Measurements from ENCODE around the gene ATG101. TPM values are rescaled to one million over a fixed set of nuclear protein-coding genes. Genes with fewer than 3 reads are reported as not detected.

Gene ATG101
- total and polyA plus RNA-seq, 2 of the 8 experiments (the other 6 are each of a cell fraction or from before 2014, with no cell fraction given), result 49.8 to 55.9 TPM

DNA sequence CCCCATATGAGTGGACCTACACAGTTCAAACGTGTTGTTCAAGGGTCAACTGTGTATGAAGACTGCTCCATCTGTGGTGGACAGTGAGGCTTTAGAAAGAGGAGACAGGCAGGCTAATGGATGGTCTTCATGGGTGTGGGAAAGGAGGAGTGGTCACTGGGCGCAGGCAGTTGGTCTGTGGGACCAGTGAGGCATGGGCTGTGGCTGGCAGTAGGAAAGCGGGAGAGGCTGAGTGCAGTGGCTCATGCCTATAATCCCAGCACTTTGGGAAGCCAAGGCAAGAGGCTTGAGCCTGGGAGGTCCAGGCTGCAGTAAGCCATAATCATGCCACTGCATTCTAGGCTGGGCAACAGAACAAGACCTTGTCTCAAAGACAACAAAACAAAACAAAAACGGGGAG is 20.5 kb upstream of the ATG101 start:
- no peak overlapping the region for H2BK120ac ChIP-seq (replicated peaks; ENCODE audit: low read depth, low read length)
- no peak overlapping the region for H4K8ac ChIP-seq (ENCODE audit: extremely low read depth, insufficient read depth, low read length)
- H3K4me3 ChIP-seq (ENCODE audit: extremely low read depth in 1 of 4, insufficient read depth in 2 of 4, low read depth in 3 of 4, low read length in 4 of 4), result no peak overlapping the region
- peaks cover 4 to 44% (median 36%) of the 10 kb centered on the region in 4 experiments for H3K27me3 ChIP-seq (replicated peaks in 1 of 4; ENCODE audit: control insufficient read depth in 3 of 4, extremely low read depth in 1 of 4, insufficient read depth in 3 of 4, low read length in 3 of 4)
- 77% methylated on average over 4 of the region's 4 CpGs; no CpG with 5 or more reads in 1 of the 2 experiments for WGBS, 2 experiments (ENCODE audit: extremely low coverage in 1 of 2, insufficient coverage in 1 of 2, insufficient read length in 1 of 2, insufficient replicate concordance in 2 of 2, low coverage in 1 of 2, low lambda C conversion rate in 2 of 2, missing lambda C conversion rate in 1 of 2)
- peak overlapping the region; percentile 18; the same call in 1 of the 2 replicates for H2BK12ac ChIP-seq (ENCODE audit: low read depth, low read length)
- TF ChIP-seq MAFK (IDR thresholded peaks at IDR 0.05; ENCODE audit: low read depth, low read length) (no peak), NRF1 (IDR thresholded peaks at IDR 0.05; ENCODE audit: low read depth, low read length) (no peak), JUN (IDR thresholded peaks at IDR 0.05; ENCODE audit: low read depth, low read length) (no peak), POU5F1 (IDR thresholded peaks at IDR 0.05; ENCODE audit: low read depth, low read length) (no peak), SP2 (IDR thresholded peaks at IDR 0.05; ENCODE audit: low read length) (no peak), BACH1 (IDR thresholded peaks at IDR 0.05; ENCODE audit: low read length) (no peak), EGR1 (IDR thresholded peaks at IDR 0.05; ENCODE audit: borderline replicate concordance, low read depth, low read length) (no peak), ASH2L (IDR thresholded peaks at IDR 0.05; ENCODE audit: low read length) (no peak), TAF7 (optimal IDR thresholded peaks at IDR 0.05; ENCODE audit: borderline replicate concordance, low read depth, low read length) (no peak), SP1 (IDR thresholded peaks at IDR 0.05; ENCODE audit: low read depth, low read length) (no peak), SP4 (IDR thresholded peaks at IDR 0.05; ENCODE audit: low read length) (no peak), KDM5A (IDR thresholded peaks at IDR 0.05; ENCODE audit: low read length) (no peak), ZNF274 (IDR thresholded peaks at IDR 0.05; ENCODE audit: borderline replicate concordance, extremely low read depth, low read length) (no peak)
- TF ChIP-seq, protein P1, sequence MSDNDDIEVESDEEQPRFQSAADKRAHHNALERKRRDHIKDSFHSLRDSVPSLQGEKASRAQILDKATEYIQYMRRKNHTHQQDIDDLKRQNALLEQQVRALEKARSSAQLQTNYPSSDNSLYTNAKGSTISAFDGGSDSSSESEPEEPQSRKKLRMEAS (IDR thresholded peaks at IDR 0.05), result no peak
- H3K4me1 ChIP-seq (replicated peaks in 1 of 4; ENCODE audit: control insufficient read depth in 3 of 4, insufficient read depth in 4 of 4, low read length in 3 of 4), result peaks cover 0 to 19% (median 9%) of the 10 kb centered on the region in 4 experiments; a peak in 6 of 7 replicates
- no peak overlapping the region for H3K14ac ChIP-seq (ENCODE audit: insufficient read length)
- H3K9ac ChIP-seq (replicated peaks in 1 of 4; ENCODE audit: extremely low read depth in 1 of 4, low read depth in 3 of 4, low read length in 3 of 4), result no peak overlapping the region
- FAIRE-seq (no peak), DNase-seq (ENCODE audit: low read depth in 1 of 2, low spot score in 2 of 2) (no peak)
- no peak overlapping the region for H3K56ac ChIP-seq (replicated peaks; ENCODE audit: insufficient read length, low read depth, low read length)
- H2BK5ac ChIP-seq (ENCODE audit: low read depth, low read length), result no peak overlapping the region
- H3K27ac ChIP-seq (ENCODE audit: low read depth, low read length), result no peak overlapping the region
- H3K79me2 ChIP-seq (ENCODE audit: control insufficient read depth in 1 of 2, insufficient read depth in 2 of 2, low read length in 2 of 2), result no peaks in the 10 kb centered on the region
- no peaks in the 10 kb centered on the region for H3K36me3 ChIP-seq (ENCODE audit: control insufficient read depth in 2 of 4, insufficient read depth in 4 of 4, low read length in 3 of 4)
- no peaks in the 10 kb centered on the region for H3K9me3 ChIP-seq (ENCODE audit: insufficient read depth in 2 of 2, low read depth in 1 of 2, low read length in 1 of 2)
- H4K91ac ChIP-seq (replicated peaks; ENCODE audit: insufficient read length, low read length), result no peak overlapping the region
- H3K23me2 ChIP-seq (ENCODE audit: low read depth, low read length), result peaks cover 14% of the 10 kb centered on the region
- no peaks in the 10 kb centered on the region; the same call in 1 of the 2 replicates for H3K79me1 ChIP-seq (ENCODE audit: low read depth, low read length)
- H3K4ac ChIP-seq (replicated peaks; ENCODE audit: insufficient read length, low read depth, low read length), result no peak overlapping the region
- no peak overlapping the region; a peak in 1 of 4 replicates for H3K4me2 ChIP-seq (ENCODE audit: insufficient read depth in 1 of 2, low read depth in 2 of 2, low read length in 2 of 2)
- H2AFZ ChIP-seq (ENCODE audit: low read length), result no peak overlapping the region
- no peak overlapping the region for H3K23ac ChIP-seq (ENCODE audit: insufficient read length)
- peaks cover 4 to 31% of the 10 kb centered on the region in 2 experiments for H4K20me1 ChIP-seq (replicated peaks in 1 of 2; ENCODE audit: control insufficient read depth in 1 of 2, insufficient read depth in 2 of 2, low read length in 2 of 2)
- H2BK15ac ChIP-seq (ENCODE audit: low read length), result no peak overlapping the region
- no peak overlapping the region for H3K18ac ChIP-seq (ENCODE audit: extremely low read depth, low read length)
- POLR2A ChIA-PET (ENCODE audit: partially characterized antibody), result interaction anchor here (1.3 kb wide), 1 partner anchor 7 kb away, joined by 3 read pairs; no protein-coding TSS in a partner anchor
- peak overlapping the region; percentile 70; the same call in 1 of the 2 replicates for H2AK5ac ChIP-seq (ENCODE audit: low read depth, low read length)
- H4K5ac ChIP-seq (ENCODE audit: insufficient read length, low read depth, low read length), result no peak overlapping the region
- no peak overlapping the region for H2BK20ac ChIP-seq (ENCODE audit: low read length)
- CTCF ChIA-PET (ENCODE audit: partially characterized antibody), result interaction anchor here (1.6 to 15.8 kb wide), 3 partner anchors 20 to 72 kb away, joined by 6 to 294 read pairs (median 56); partner anchors contain the start of gene ATG101

All from H1 (cell line).